ENCODE measurements around the gene TBX10. TPM values are rescaled to one million over a fixed set of nuclear protein-coding genes. Genes with fewer than 3 reads are reported as not detected.
"Not testable (repeated sequence)": the region's sequence is repeated elsewhere in the genome, so short reads cannot be mapped to it uniquely, and the experiment has no call there.

TBX10 gene
- total RNA-seq, 1 donor from 2014 or later, result not detected

DNA sequence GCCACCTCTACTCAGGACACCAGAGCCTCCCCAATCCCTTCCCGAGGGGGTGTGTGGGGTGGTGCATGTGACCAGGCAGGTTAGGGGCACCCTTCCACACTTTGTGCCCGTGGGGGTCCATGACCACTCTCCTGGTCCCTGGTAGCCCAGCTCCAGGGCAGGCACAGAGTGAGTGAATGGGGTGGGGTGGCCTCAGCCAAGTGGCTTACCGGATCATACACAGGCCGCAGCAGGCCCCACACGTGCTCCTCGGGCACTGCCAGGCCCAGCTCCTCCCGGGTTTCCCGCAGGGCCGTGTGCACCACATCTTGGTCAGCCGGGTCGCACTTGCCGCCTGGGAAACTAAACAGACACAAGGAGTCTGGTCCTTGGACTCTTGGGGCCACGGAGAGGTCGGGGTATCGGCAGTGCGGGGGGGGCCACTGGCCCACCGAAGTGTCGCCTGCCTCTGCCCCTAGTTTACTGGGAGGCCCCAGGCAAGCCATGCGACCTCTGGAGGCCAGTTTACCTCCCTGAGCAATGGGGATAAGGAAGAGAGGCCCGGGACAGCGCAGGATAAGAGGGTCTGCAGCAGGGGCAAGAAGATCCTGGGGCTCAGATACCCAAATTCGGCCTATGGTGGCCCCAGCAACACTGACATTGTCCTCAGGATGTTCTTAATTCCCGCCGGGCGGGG lies 10.7 kb downstream of the TBX10 start:
- TF ChIP-seq, protein P1, sequence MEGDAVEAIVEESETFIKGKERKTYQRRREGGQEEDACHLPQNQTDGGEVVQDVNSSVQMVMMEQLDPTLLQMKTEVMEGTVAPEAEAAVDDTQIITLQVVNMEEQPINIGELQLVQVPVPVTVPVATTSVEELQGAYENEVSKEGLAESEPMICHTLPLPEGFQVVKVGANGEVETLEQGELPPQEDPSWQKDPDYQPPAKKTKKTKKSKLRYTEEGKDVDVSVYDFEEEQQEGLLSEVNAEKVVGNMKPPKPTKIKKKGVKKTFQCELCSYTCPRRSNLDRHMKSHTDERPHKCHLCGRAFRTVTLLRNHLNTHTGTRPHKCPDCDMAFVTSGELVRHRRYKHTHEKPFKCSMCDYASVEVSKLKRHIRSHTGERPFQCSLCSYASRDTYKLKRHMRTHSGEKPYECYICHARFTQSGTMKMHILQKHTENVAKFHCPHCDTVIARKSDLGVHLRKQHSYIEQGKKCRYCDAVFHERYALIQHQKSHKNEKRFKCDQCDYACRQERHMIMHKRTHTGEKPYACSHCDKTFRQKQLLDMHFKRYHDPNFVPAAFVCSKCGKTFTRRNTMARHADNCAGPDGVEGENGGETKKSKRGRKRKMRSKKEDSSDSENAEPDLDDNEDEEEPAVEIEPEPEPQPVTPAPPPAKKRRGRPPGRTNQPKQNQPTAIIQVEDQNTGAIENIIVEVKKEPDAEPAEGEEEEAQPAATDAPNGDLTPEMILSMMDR (IDR thresholded peaks at IDR 0.05), result no peak
- H3K9me3 Mint-ChIP-seq (ENCODE audit: unreplicated experiment), result no peaks in the 10 kb centered on the region

GRCh38 chr11:67627812-67628624 lies 11.5 kb downstream of the TBX10 start:
- H3K27me3 Mint-ChIP-seq (ENCODE audit: unreplicated experiment), result no peaks in the 10 kb centered on the region
- H3K9me3 Mint-ChIP-seq (ENCODE audit: unreplicated experiment), result no peaks in the 10 kb centered on the region
- H3K27ac Mint-ChIP-seq (ENCODE audit: unreplicated experiment), result no peak overlapping the region
- H3K4me1 Mint-ChIP-seq (ENCODE audit: unreplicated experiment), result peaks cover 6% of the 10 kb centered on the region
- TF ChIP-seq, protein P1 (IDR thresholded peaks at IDR 0.05), result no peak
- no peaks in the 10 kb centered on the region for H3K36me3 Mint-ChIP-seq (ENCODE audit: unreplicated experiment)
- H3K4me3 Mint-ChIP-seq (ENCODE audit: unreplicated experiment), result no peak overlapping the region
- DNase-seq (ENCODE audit: extremely low spot score, unreplicated experiment), result peak; percentile 67

More for the DNA sequence above, 10.7 kb downstream of the TBX10 start:
- DNase-seq (ENCODE audit: extremely low spot score, unreplicated experiment), result no peak
- Mint-ChIP-seq H3K27ac (ENCODE audit: unreplicated experiment) (no peak overlapping the region), H3K36me3 (ENCODE audit: unreplicated experiment) (no peaks in the 10 kb centered on the region), H3K27me3 (ENCODE audit: unreplicated experiment) (no peaks in the 10 kb centered on the region), H3K4me3 (ENCODE audit: unreplicated experiment) (peak overlapping the region; percentile 60), H3K4me1 (ENCODE audit: unreplicated experiment) (peaks cover 6% of the 10 kb centered on the region)

DNA sequence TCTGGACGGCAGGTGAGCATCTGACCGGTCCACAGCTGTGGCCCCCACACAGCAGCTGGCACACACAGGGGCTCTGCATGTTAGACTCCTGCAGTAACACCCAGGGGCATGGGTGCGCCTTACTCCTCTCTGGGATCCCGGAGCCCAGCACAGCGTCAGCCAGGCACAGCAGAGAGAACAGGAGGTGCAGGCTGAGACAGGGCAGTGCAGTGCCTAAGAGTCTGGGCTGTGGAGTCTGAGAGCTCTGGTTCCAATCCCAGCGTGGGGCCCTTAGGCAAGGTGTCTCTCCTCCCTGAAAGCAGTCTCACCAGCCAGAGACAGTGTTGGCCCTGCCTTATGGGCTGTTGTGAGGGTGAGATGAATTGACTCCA lies 12.1 kb downstream of the TBX10 start:
- DNase-seq (ENCODE audit: extremely low spot score, unreplicated experiment), result no peak
- Mint-ChIP-seq H3K9me3 (ENCODE audit: unreplicated experiment) (no peaks in the 10 kb centered on the region), H3K27ac (ENCODE audit: unreplicated experiment) (no peak overlapping the region), H3K36me3 (ENCODE audit: unreplicated experiment) (no peaks in the 10 kb centered on the region), H3K4me1 (ENCODE audit: unreplicated experiment) (peaks cover 6% of the 10 kb centered on the region), H3K4me3 (ENCODE audit: unreplicated experiment) (no peak overlapping the region), H3K27me3 (ENCODE audit: unreplicated experiment) (no peaks in the 10 kb centered on the region)
- TF ChIP-seq, protein P1 (IDR thresholded peaks at IDR 0.05), result no peak

DNA sequence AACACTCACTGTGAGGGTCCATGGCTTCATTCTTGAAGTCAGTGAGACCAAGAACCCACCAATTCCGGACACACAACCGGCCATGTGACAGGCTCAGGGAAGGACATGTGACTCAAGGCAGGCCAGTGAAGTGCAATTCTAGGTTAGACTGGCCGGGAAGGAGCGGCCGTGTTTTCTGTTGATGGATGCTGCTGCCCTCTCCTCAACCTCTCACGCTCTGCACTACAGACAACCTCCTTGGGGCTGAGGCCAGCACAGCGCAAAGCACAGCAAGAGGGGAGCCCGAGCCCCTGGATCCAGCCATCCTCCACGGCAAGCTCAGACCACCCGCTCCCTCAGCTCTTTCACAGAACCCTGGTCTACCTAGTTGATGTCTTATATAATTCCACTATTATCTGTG lies 12.6 kb downstream of the TBX10 start:
- TF ChIP-seq, protein P1 (IDR thresholded peaks at IDR 0.05), result no peak
- peaks cover 6% of the 10 kb centered on the region for H3K4me1 Mint-ChIP-seq (ENCODE audit: unreplicated experiment)
- H3K27me3 Mint-ChIP-seq (ENCODE audit: unreplicated experiment), result no peaks in the 10 kb centered on the region
- H3K9me3 Mint-ChIP-seq (ENCODE audit: unreplicated experiment), result no peaks in the 10 kb centered on the region
- H3K4me3 Mint-ChIP-seq (ENCODE audit: unreplicated experiment), result no peak overlapping the region
- no peaks in the 10 kb centered on the region for H3K36me3 Mint-ChIP-seq (ENCODE audit: unreplicated experiment)
- no peak for DNase-seq (ENCODE audit: extremely low spot score, unreplicated experiment)
- no peak overlapping the region for H3K27ac Mint-ChIP-seq (ENCODE audit: unreplicated experiment)

GRCh38 chr11:67626131-67626833 lies 13.3 kb downstream of the TBX10 start:
- not testable (repeated sequence) for H3K27me3 Mint-ChIP-seq (ENCODE audit: unreplicated experiment); DNase-seq (ENCODE audit: extremely low spot score, unreplicated experiment); H3K4me1 Mint-ChIP-seq (ENCODE audit: unreplicated experiment); H3K36me3 Mint-ChIP-seq (ENCODE audit: unreplicated experiment); H3K4me3 Mint-ChIP-seq (ENCODE audit: unreplicated experiment); H3K27ac Mint-ChIP-seq (ENCODE audit: unreplicated experiment); H3K9me3 Mint-ChIP-seq (ENCODE audit: unreplicated experiment)

GRCh38 chr11:67623795-67624194 lies 15.8 kb downstream of the TBX10 start:
- not testable (repeated sequence) for H3K27ac Mint-ChIP-seq (ENCODE audit: unreplicated experiment); H3K27me3 Mint-ChIP-seq (ENCODE audit: unreplicated experiment); H3K4me3 Mint-ChIP-seq (ENCODE audit: unreplicated experiment); H3K36me3 Mint-ChIP-seq (ENCODE audit: unreplicated experiment); H3K9me3 Mint-ChIP-seq (ENCODE audit: unreplicated experiment); DNase-seq (ENCODE audit: extremely low spot score, unreplicated experiment)
- H3K4me1 Mint-ChIP-seq (ENCODE audit: unreplicated experiment), result peaks cover 12% of the 10 kb centered on the region

GRCh38 chr11:67622905-67623304 lies 16.7 kb downstream of the TBX10 start:
- not testable (repeated sequence) for H3K4me3 Mint-ChIP-seq (ENCODE audit: unreplicated experiment); H3K27ac Mint-ChIP-seq (ENCODE audit: unreplicated experiment); H3K27me3 Mint-ChIP-seq (ENCODE audit: unreplicated experiment); H3K9me3 Mint-ChIP-seq (ENCODE audit: unreplicated experiment); DNase-seq (ENCODE audit: extremely low spot score, unreplicated experiment); H3K36me3 Mint-ChIP-seq (ENCODE audit: unreplicated experiment)
- H3K4me1 Mint-ChIP-seq (ENCODE audit: unreplicated experiment), result peaks cover 12% of the 10 kb centered on the region

GRCh38 chr11:67621928-67622327 lies 17.6 kb downstream of the TBX10 start:
- not testable (repeated sequence) for H3K36me3 Mint-ChIP-seq (ENCODE audit: unreplicated experiment)

More at GRCh38 chr11:67621928-67622327, 17.6 kb downstream of the TBX10 start:
- H3K9me3 Mint-ChIP-seq (ENCODE audit: unreplicated experiment); H3K27me3 Mint-ChIP-seq (ENCODE audit: unreplicated experiment); DNase-seq (ENCODE audit: extremely low spot score, unreplicated experiment); H3K27ac Mint-ChIP-seq (ENCODE audit: unreplicated experiment); H3K4me3 Mint-ChIP-seq (ENCODE audit: unreplicated experiment): not testable (repeated sequence)
- peaks cover 12% of the 10 kb centered on the region for H3K4me1 Mint-ChIP-seq (ENCODE audit: unreplicated experiment)

All from osteocyte (in vitro differentiated cells).